PC-3 (cell line): ENCODE measurements around the gene NME4. TPM values are rescaled to one million over a fixed set of nuclear protein-coding genes. Genes with fewer than 3 reads are reported as not detected.

Experiments used
- ATAC-seq: fragments of 200-7000 bp; cut with Tn5 transposase; 2 replicates; pipeline ENCODE4 v1.9.1; 2020; ENCODE audit warnings: mild to moderate bottlenecking, moderate library complexity
- BruUV-seq: library from RNA; stranded (reverse); fragments of 400-500 nt; replicated peaks from 2 replicates; lab custom pipeline; 2021; lab: Mats Ljungman, UMichigan
- CTCF ChIA-PET: fragments of 300-600 bp; sonication (Branson Sonifier 250); formaldehyde crosslinking; loops from one replicate; lab custom pipeline; 2022; ENCODE audit warnings: antibody characterized with exemption; lab: Charles Lee
- POLR2A ChIA-PET: fragments of 300-600 bp; sonication (Branson Sonifier 250); formaldehyde crosslinking; loops from one replicate; lab custom pipeline; 2022; ENCODE audit warnings: antibody characterized with exemption; ENCODE audit not compliant: unreplicated experiment; lab: Charles Lee
- DNase-seq: peaks from one replicate; pipeline ENCODE4 v3.0.0-alpha.2; 2015
- H2AFZ ChIP-seq: fragments of 300-600 bp; sonication (generic); 2 replicates; pipeline ENCODE4 v1.6.0; 2016; ENCODE audit warnings: antibody characterized with exemption, low read length
- H3F3A ChIP-seq: fragments of 300-600 bp; sonication (generic); one replicate; pipeline ENCODE4 v1.6.0; 2017; ENCODE audit warnings: antibody characterized with exemption, low read length, control low read depth, mild to moderate bottlenecking; ENCODE audit not compliant: unreplicated experiment
- H3K27ac ChIP-seq: fragments of 300-600 bp; sonication (generic); 2 replicates; pipeline ENCODE4 v1.5.1; 2016; ENCODE audit warnings: mild to moderate bottlenecking, low read length
- H3K27me3 ChIP-seq: fragments of 300-600 bp; sonication (generic); 2 replicates; pipeline ENCODE4 v1.6.1; 2016; ENCODE audit warnings: low read length, mixed read lengths
- H3K36me3 ChIP-seq: fragments of 300-600 bp; sonication (generic); 2 replicates; pipeline ENCODE4 v1.6.1; 2016; ENCODE audit warnings: low read depth, mixed run types, low read length, mixed read lengths
- H3K4me1 ChIP-seq: fragments of 300-600 bp; sonication (generic); 2 replicates; pipeline ENCODE4 v1.5.1; 2016; ENCODE audit warnings: low read length; ENCODE audit not compliant: insufficient read depth
- H3K4me2 ChIP-seq: fragments of 300-600 bp; sonication (generic); 2 replicates; pipeline ENCODE4 v1.6.0; 2016; ENCODE audit warnings: low read length
- H3K4me3 ChIP-seq: fragments of 300-600 bp; sonication (generic); 2 replicates; pipeline ENCODE4 v1.5.1; 2016; ENCODE audit warnings: mild to moderate bottlenecking, low read length, mixed read lengths
- H3K79me2 ChIP-seq: fragments of 300-600 bp; sonication (generic); 2 replicates; pipeline ENCODE4 v1.6.1; 2017; ENCODE audit warnings: low read length, mixed read lengths
- H3K9ac ChIP-seq: fragments of 300-600 bp; sonication (generic); 2 replicates; pipeline ENCODE4 v1.6.0; 2016; ENCODE audit warnings: mild to moderate bottlenecking, low read length
- H3K9me2 ChIP-seq: fragments of 300-600 bp; sonication (generic); replicated peaks from 2 replicates; pipeline ENCODE4 v1.6.1; 2016; ENCODE audit warnings: mixed run types, low read length, mixed read lengths
- H3K9me3 ChIP-seq: fragments of 300-600 bp; sonication (generic); 2 replicates; pipeline ENCODE4 v1.6.1; 2016; ENCODE audit warnings: low read length, mixed read lengths
- H4K20me1 ChIP-seq: fragments of 300-600 bp; sonication (generic); 2 replicates; pipeline ENCODE4 v1.6.1; 2016; ENCODE audit warnings: low read length, mixed read lengths
- CTCF ChIP-seq: fragments of 300-600 bp; sonication (generic); conservative IDR thresholded peaks from 2 replicates; pipeline ENCODE4 v1.5.1; 2017; ENCODE audit warnings: antibody characterized with exemption, low read depth, mild to moderate bottlenecking, low read length
- EZH2 ChIP-seq: fragments of 300-600 bp; sonication (generic); IDR thresholded peaks from one replicate; pipeline ENCODE4 v1.6.1; 2017; ENCODE audit warnings: antibody characterized with exemption, mild to moderate bottlenecking, low read length; ENCODE audit not compliant: unreplicated experiment
- EZH2phosphoT487 ChIP-seq: fragments of 300-600 bp; sonication (generic); IDR thresholded peaks from 2 replicates; pipeline ENCODE4 v1.6.1; 2018; ENCODE audit warnings: mild to moderate bottlenecking, antibody characterized with exemption, low read length, borderline replicate concordance
- intact Hi-C: fragments of 100-400 bp; cut with micrococcal nuclease; formaldehyde crosslinking; loops from 2 replicates; pipeline ENCODE4 v1.9.0; 2023
- total RNA-seq: library from RNA; depleted of rRNA; stranded (reverse); fragments of >200 nt; gene quantifications from 2 replicates; pipeline ENCODE4 v1.2.3, GENCODE V29; 2014

Gene NME4
- total RNA-seq, 1 experiment from 2014 or later, result 182 TPM

- Histone ChIP-seq H3K4me3 (no peak overlapping the region), H3K27ac (no peak overlapping the region), H3F3A (no peaks in the 10 kb centered on the region), H4K20me1 (no peaks in the 10 kb centered on the region), H3K4me1 (peaks cover 5% of the 10 kb centered on the region; the same call in 1 of the 2 replicates), H3K36me3 (no peaks in the 10 kb centered on the region), H3K9me3 (no peaks in the 10 kb centered on the region), H3K27me3 (no peaks in the 10 kb centered on the region), H3K79me2 (peaks cover 25% of the 10 kb centered on the region), H3K9me2 (no peaks in the 10 kb centered on the region), H3K4me2 (no peak overlapping the region), H2AFZ (no peak overlapping the region), H3K9ac (no peak overlapping the region)
- DNase-seq, result no peak
- TF ChIP-seq EZH2phosphoT487 (no peak), EZH2 (no peak), CTCF (no peak)
- ChIA-PET POLR2A (no interaction called here), CTCF (no interaction called here)
- intact Hi-C loops, result no loop called here
- BruUV-seq, result no TSS peak
- ATAC-seq, result no peak
Observed at GRCh38 chr16:354291-354881, 42.6 kb upstream of the NME4 start.

- Histone ChIP-seq H3K9me2 (no peaks in the 10 kb centered on the region), H3K4me1 (peaks cover 5% of the 10 kb centered on the region; the same call in 1 of the 2 replicates), H3K4me3 (no peak overlapping the region), H3K27ac (no peak overlapping the region), H3K9me3 (no peaks in the 10 kb centered on the region), H3K27me3 (no peaks in the 10 kb centered on the region), H3K9ac (no peak overlapping the region), H2AFZ (no peak overlapping the region), H3K4me2 (no peak overlapping the region), H3F3A (no peaks in the 10 kb centered on the region), H4K20me1 (no peaks in the 10 kb centered on the region), H3K36me3 (no peaks in the 10 kb centered on the region), H3K79me2 (peaks cover 19% of the 10 kb centered on the region)
- POLR2A ChIA-PET, result no interaction called here
- DNase-seq (no peak), ATAC-seq (no peak)
- intact Hi-C loops, result no loop called here
- CTCF ChIA-PET, result no interaction called here
- no TSS peak for BruUV-seq
- TF ChIP-seq EZH2phosphoT487 (no peak), CTCF (no peak), EZH2 (no peak)
Observed at GRCh38 chr16:354971-355461, 42.0 kb upstream of the NME4 start.

- Histone ChIP-seq H3K9me3 (no peaks in the 10 kb centered on the region), H3K4me3 (no peak overlapping the region), H3K9me2 (no peaks in the 10 kb centered on the region), H3K27ac (no peak overlapping the region), H4K20me1 (no peaks in the 10 kb centered on the region), H3K36me3 (no peaks in the 10 kb centered on the region), H3K4me1 (peaks cover 5% of the 10 kb centered on the region; the same call in 1 of the 2 replicates), H3K4me2 (no peak overlapping the region), H3K79me2 (peaks cover 2% of the 10 kb centered on the region), H2AFZ (no peak overlapping the region), H3F3A (no peaks in the 10 kb centered on the region), H3K9ac (no peak overlapping the region), H3K27me3 (no peaks in the 10 kb centered on the region)
- no TSS peak for BruUV-seq
- DNase-seq, result no peak
- intact Hi-C loops, result no loop called here
- TF ChIP-seq EZH2, result no peak
- TF ChIP-seq CTCF, result no peak
- no peak for TF ChIP-seq EZH2phosphoT487
- CTCF ChIA-PET, result no interaction called here
- no peak for ATAC-seq
- POLR2A ChIA-PET, result no interaction called here
Observed at GRCh38 chr16:356741-357140, 40.3 kb upstream of the NME4 start.
